Ureter (tissue), 1 donor: ENCODE results near the gene PRG3. TPM values are rescaled to one million over a fixed set of nuclear protein-coding genes. Genes with fewer than 3 reads are reported as not detected.

ENCODE experiments used
- DNase-seq: peaks from one replicate; pipeline ENCODE4 v3.0.0-alpha.2; 2020; ENCODE audit warnings: low spot score
- total RNA-seq: library from RNA; stranded (reverse); gene quantifications from one replicate; pipeline ENCODE4 v1.2.4, GENCODE V29; 2023
- donor health status: DM: yes; HTN: yes; CAD: no.

PRG3 gene
- total RNA-seq, 1 donor from 2014 or later, result not detected

DNA sequence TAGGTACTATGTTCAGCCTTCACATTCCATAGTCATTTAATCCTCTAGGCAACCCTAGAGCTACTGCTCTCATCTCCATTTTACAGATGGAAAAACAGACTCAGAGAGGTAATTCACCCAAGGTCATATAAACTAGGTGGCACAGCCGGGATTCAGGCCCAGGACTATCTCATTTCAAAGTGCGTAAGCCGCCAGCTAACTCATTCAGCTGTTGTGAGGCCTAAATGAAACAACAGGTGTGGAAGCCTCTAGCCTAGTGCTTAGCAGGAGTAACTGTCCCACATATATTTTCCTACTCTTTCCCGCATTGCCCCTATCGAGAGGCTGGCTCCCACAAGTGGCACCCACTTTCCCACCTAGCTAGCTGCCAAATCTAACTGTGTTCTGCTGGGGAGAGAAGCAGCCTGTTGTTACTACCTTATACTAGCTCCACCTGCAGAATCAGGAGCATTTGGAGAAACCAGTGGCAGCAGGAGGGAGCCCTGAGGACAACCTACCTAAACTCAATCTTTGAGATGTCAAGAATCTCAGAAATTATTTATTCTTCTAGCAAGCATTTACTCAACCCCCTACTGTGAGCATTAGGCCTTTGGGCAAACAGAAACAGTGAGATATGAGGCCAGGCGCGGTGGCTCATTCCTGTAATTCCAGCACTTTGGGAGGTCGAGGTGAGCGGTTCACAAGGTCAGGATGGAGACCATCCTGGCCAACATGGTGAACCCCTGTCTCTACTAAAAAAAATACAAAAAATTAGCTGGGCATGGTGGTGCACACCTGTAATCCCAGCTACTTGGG lies 20.9 kb downstream of the PRG3 start:
- DNase-seq, result no peak

DNA sequence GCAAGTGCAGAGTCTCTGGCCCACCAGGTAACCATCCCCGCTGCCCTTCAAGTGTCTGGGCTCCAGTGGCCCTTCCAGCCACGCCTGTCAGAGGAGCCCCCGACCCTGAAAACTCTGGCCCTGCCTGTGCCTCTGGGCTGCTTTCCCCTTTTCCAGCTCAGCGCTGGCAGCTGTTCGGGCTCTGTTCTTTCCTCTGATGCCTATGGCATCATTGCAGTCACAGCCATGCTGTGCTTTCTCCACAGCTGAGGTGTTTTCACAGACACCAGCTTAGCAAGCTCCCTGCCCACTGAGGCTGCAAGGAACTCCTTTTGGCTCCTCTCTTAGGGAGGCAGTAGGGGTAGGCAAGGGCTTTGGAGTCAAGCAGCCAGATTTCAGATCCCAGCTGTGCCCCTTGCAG lies 21.6 kb downstream of the PRG3 start:
- DNase-seq, result no peak

DNA sequence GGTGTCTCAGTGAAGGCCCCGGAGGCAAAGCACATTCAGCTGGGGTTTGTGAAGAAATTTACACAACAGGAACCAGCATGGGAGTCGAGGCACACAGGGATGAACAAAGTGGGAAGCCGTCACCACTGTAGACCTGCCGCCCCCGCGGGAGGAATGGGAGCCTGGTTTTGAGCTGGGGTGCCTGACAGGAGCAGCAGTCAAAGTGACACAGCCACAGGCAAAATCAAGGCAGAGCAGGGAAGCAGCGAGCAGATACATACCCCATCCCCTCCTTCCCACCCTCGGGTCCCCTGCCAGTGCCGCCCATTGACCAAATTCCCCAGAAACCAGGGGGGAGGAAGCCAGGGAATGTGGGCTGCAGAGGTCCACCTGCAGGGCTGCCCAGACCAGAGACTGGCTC lies 22.0 kb downstream of the PRG3 start:
- no peak for DNase-seq

DNA sequence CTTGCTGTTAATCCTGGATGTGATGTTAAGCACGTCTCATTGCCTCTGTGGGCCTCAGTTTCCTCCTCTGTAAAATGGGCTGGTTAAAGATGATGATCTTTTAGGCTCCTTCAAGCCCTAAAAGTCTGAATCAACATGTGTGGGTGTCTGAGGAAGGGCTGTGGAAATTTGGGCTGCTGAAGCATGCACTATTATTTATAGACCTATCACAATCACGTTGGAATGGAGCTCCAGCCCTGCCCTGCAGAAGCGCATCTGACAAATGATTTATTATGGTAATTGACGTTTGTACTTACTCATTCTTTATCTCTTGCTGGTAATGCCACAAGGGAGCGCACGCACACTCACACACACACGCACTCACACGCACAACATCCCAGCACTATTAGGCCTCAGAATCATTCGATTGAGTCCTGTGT lies 22.4 kb downstream of the PRG3 start:
- DNase-seq, result no peak

DNA sequence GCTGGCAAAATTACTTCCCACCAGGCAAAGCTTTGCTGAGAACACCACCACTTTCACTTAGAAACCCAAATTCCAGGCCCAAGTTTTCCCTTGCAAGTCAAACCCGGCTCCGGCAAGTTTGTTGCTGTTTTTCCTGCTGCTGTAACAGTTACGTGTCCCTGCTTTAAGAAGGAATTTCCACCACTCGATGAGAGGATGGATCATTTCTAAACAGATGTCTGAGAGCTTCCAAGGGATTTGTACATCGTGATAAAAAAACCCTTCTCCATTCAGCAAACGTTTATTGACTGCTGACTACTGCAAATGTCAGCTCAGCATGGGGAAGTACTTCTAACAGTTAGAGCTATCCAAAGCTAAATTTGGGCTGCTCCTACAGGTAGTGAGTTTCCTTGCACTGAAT lies 23.1 kb downstream of the PRG3 start:
- DNase-seq, result no peak

DNA sequence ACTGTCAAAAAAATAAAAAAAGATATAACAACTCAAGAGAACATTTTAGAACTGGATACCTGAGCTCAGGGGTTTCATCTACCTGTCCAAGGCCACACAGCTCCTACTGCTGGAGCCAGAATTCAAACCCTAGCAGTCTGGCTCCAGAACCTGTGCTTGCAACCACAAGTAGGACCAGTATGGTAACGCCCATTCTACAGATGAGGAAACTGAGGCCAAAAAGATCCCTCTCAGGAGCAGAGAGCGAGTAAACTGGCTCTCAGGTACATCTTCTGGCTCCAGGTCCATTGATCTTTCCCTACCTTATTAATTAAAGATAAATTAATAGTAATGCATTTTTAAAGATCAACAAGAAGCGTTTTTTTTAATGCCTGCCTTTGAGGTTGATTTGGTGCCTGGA lies 23.6 kb downstream of the PRG3 start:
- no peak for DNase-seq

DNA sequence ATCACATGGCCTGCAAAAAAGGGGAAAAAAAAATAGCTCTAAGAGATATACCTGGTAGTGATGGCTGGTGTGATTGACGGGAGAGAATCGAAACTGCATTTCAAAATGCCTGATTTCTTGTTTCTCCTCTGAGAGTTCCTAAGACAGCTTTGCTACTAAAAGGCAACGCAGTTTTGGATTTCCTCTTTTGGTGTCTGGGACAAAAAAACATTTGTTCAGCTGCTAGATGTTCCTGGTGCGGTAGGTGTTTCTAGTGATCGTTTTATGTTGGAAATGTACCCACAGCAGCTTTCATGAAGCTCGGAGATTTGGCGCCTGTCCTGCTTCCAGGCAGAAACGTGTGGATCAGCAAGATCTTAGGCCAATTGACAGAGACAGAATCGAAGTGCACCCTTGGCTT lies 24.7 kb downstream of the PRG3 start:
- DNase-seq, result no peak

DNA sequence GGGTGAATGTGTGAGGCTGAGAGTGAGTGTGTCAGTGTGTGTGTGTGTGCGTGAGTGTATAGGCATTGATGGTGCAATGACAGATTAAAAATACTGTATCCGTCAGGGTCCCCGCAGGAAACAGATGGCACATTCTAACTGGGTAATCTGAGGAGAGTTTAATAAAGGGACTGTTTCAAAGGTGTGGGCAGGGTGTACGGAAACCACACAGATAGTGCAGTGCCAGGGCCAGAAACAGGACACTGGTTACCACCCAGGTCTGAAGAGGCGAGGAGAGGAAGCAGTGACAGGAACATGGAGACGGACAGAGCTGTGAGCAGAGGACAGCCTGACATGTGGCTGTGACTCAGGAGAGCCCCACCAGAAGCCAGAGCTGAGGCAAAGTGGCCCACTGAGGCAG lies 26.3 kb downstream of the PRG3 start:
- no peak for DNase-seq

DNA sequence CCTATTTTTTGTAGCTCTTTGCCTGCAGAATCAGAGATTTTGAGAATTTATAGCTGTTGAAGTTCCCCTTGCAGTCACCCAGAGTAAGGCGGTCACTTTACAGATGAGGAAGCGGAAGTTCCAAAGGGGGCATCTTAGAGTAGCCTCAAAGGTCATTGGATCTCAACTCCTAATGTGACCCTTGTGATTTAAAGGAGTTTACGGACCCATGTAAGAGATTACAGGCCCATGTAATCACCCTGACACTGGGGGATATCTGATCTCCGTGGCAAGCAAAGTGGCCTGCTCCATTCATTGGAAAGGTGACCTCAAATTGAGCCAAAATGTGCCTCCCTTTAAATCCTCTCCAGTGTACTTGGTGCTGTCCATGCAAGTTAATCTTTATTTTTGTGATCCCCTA lies 27.1 kb downstream of the PRG3 start:
- DNase-seq, result no peak

DNA sequence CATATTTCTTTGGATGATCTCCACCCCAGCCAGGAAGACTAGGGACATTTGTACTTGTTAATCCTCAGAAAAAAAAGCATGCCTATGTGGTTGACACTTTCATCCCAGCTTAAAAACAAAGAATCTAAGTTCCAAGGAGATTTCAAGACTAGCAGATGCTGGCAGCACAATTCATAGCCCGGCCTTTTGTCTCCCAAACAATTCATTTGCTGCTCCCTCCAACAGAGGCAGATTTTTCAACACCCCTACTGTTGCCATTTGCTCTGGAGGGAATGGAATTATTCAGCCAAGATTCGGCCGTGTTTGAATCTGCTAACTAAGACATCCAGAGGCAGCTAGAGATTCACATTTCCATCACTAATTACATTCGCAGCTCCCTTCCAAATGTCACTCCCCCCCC lies 27.5 kb downstream of the PRG3 start:
- no peak for DNase-seq

DNA sequence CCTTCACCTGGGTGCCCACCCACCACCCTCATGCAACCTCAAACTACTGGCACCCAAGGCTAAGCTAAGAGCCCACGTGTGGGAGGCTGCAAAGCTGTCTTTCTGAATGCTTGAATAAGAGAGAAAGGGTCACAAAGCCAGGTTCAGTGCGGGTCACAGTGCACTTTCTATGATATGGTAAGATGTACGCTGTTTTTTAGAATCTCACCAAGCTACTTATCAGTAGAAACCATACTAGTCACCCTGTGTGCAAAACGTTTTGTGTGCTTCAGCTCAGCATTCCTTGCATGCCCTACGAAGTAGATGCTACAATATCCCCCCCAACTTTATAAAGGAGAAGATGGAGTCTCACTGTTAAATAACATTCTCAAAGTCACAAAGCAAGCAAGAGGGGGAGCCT lies 27.9 kb downstream of the PRG3 start:
- no peak for DNase-seq

DNA sequence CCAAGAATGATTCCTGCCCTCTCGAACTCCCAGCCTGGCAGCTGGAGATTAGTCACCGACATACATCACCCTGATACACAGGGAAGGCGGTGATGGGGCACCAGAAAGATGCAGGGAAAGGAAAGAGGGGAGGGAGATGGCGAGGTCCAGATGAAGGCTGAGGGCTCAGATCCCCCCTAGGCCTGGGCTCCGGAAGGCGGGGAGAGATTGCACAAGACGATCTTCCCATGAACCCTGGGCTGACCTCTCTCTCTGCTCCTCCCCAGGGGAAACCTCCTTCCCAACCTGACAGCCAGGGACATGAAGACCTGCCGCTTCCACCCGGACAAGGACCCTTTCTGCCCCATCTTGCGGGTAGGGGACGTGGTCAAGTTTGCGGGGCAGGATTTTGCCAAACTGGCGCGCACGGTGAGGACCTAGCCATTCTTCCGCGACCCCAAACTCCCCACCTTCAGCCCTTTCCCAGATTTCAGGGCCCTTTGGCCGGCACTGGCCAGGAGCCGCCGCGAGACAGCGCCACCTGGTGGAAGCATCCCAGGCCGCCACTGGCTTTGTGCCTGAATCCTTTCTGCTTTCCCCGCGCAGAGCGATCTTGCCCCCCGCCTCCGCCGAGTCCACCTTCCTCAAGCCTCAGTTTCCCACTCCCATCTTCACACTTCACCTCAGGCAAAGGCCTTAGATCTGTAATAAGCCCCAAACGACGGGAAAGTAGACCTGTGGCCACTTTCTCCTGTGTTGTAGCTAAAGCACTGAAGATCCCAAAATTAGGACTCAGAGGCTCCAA lies 31.3 kb downstream of the PRG3 start:
- peak; percentile 69 for DNase-seq

DNA sequence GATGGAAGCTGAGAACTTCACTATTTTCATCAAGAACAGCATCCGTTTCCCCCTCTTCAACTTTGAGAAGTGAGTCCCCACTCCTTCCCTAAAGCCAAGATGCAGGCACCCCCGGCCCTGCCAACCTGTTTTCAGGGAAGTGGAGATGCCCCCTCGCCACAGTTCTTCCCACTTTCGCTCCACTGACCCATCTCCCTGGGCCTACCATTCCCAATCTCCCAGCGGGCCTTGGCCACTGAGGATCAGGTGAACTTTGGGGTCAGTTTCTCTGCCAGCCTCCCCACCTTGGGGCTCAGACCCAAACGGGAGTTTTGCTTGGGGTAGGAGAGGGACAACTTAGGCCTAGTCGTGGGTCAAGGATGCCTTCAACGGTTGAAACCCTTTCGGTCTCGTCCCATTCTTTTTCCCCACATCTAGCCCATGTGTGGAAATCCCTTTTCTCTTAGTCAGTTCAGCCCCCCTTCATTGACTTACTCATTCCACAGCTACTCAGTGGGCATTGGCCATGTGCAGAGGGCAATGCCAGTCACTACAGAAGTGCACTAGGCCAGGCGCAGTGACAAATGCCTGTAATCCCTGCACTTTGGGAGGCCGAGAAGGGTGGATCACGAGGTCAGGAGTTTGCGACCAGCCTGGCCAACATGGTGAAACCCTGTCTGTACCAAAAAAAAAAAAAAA lies 32.2 kb downstream of the PRG3 start:
- DNase-seq, result no peak

DNA sequence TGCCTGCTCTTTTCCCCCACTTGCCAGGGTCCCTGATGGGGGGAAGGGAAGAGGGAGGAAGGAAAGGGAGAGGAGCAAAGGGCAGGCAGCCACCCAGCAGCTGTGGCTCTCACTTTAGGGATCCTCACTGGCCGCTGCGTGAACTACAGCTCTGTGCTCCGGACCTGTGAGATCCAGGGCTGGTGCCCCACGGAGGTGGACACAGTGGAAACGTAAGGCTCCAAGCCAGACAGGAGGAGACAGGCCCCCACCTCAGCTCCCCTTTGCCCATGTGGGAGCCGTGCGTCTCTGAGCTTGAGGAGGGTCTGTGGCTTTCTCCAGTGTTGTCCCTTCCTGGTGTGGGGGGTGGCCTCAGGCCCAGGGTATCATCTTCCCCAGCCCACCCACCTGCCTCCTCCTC lies 32.9 kb downstream of the PRG3 start:
- no peak for DNase-seq

DNA sequence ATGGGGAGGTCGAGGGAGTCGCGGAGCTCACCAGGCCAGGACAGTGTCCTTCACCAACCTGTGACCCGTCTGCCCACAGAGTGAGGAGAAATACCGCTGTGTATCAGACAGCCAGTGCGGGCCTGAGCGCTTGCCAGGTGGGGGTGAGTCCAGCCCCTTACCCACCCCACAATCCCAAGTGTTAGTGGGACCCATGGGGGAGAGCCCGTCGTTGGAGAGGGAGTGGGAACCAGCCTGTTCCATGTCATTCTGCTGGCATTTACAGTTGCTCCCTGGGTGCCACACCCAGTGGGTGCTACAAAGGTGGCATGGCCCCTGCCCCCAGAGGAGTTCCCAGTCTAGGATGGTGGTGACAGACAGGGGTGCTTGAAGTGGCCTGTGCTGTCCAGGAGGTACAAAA lies 33.6 kb downstream of the PRG3 start:
- DNase-seq, result no peak

DNA sequence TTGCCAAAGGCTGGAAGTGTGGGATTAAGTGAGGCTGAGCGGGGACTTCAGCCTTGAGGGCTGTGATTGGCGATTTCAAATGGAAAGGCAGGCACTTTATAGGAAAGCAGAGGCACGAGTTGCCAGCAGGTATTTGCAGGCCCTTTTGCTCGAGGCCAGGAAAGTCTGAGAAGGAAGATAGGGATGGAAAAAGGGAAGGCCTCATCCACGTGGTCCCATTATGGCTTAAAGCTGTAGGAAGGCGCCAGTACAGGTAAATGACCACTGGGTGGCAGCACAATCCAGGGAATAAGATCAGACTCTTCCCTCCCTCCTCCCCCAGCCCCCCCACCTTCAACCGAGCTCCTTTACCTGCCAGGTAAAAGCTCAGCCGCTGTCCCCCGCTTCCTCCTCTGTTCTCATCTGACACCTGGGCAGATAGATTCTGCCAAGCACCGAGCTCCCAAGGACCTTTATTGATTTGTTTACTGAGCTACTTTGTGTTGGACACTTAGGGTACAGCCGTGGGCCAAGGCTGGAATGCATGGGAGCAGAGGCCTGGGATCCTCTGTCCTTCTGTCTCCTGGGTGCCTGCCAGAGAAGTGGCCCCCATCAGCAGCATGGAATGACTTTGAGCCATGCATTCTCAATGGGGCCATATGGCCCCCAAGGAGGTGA lies 35.3 kb downstream of the PRG3 start:
- DNase-seq, result peak; percentile 69

DNA sequence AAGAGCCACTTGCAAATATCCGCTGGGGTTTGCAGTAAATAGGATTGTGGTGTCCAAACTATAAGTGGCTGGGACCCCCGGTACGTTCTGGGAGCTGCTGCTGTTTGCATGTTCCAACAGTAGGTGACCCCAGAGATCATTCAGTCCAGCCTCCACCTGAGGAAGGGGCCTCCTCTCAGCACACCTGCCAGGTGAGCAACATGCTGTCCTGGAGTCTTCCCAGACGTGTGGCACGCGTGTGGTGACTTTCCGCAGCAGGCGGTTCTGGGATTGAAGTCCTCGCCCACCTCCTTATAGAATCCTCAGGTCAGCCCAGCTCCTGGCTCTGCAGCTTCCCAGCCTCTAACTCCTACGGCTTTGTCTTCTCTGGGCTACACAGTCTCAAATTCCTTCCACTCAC lies 36.1 kb downstream of the PRG3 start:
- DNase-seq, result no peak

DNA sequence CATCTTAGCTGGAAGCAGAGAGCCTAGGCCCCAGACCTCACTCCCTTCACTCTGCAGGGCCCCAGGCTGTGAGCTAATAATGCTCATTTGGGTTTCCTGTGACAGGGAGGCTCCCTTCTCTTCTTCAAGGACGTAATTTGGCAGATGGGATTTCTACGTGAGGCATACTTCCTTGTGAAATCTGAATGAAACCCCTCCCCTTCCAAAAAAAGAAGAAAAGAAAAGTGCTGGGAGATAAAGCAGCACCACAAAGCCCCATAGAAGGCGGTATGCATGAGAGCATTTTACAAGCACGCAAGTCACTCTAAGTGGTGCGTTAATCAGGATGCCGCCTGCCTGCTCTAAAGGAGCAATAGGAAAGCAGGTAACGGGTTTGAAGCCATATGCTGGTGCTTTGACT lies 37.1 kb downstream of the PRG3 start:
- no peak for DNase-seq

DNA sequence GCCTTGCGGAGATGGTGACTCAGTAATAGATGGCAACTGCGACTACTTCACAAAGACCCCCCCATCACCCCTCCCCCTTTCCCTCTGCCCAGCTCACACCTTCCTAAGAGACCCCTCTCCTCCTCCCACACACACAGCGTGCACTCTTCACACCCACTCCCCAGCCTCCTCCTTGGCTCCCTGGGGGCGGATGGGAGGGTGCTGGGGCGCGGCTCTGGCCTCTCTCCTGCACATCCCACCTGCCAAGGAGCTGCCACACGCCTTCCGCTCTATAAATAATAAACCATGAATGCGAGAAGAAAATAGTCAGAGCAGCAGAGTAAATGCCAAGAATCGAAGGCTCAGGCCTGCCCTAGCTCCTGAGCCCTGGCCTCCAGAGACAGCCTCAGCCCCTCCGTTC lies 38.2 kb downstream of the PRG3 start:
- DNase-seq, result no peak

DNA sequence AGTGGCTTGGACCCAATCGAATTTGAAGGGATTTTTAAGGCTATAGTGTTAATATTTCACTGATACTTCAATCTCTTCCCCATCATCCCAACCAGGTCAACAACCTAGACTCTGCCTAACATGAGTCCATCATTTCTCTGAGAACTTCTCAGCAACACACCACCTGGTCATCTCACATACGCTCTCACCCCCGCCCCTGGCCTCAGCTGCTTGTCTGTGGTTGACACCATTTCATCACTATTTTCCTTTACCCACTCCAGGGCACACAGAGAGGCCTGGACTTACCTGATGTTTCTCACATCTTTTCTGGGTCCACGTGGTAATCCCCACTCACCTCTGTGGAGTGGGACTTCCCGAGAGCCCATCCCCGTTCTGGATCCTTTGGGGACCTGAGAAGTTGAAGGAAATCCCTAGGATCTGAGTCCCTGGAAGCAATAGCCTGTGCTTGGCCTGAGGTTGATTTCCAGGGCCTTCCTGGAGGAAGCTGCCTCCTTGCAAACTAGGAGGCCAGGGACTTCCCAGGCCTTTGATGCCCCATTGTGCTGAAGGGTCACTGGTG lies 39.6 kb downstream of the PRG3 start:
- no peak for DNase-seq

DNA sequence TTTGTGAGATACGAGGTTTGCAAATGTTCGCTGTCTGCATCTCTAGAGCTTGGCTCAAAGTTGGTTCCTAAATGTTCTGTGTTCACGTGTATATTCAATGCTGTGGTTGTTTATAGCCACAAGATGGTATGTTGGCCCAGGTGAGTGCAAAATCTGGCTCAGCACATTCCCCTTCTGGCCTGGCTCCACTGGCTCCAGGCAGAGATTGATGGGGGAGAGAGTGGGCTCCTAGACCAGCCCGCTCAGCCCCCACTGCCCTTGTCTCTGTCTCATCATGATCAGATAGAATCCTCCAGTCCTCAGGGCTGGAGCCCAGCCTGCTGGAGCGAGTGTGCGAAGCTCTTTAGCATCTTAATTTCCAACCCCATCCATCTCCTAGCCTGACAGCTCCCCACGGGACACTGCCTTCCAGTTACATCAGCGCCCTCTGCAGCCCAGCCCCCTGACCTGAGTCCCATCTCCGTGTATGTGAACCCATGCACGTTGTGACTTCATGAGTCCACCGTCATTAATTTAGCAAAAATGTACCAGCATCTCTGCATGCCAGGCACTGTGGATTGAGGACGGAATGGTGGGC lies 40.8 kb downstream of the PRG3 start:
- no peak for DNase-seq

DNA sequence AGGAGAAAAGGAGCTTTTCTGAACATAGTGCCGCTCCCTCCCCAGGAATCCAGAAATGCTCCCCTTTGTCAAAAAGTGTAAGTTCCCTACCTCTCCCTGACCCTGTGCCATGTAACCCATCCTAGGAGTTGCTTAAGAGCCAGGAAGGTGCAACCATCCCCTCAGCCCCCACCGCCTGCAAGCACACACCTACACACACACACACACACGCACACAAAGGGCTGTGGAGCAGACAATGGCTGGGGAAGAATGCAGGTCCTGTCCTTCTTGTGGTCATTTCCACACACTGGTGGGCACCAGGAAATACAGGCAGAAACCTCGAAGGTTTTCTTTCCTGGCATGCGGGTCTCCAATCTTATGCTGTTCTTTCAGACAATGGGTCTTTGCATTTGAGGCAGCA lies 41.6 kb downstream of the PRG3 start:
- no peak for DNase-seq
